Smooth muscle cell (in vitro differentiated cells): ENCODE measurements around the gene ICE2. TPM values are rescaled to one million over a fixed set of nuclear protein-coding genes. Genes with fewer than 3 reads are reported as not detected.

Source experiments
- DNase-seq: peaks from one replicate; lab custom pipeline; 2025; ENCODE audit not compliant: unreplicated experiment; lab: John Stamatoyannopoulos, UW
- H2AFZ ChIP-seq: fragments of 200-600 bp; sonication (generic); 2 replicates; pipeline ENCODE4 v1.6.0; 2016; ENCODE audit warnings: antibody characterized with exemption, low read depth, mild to moderate bottlenecking
- H3F3A ChIP-seq: fragments of 200-600 bp; sonication (generic); 2 replicates; pipeline ENCODE4 v1.6.0; 2017; ENCODE audit warnings: antibody characterized with exemption, low read depth
- H3K27ac ChIP-seq: fragments of 200-600 bp; sonication (generic); 2 replicates; pipeline ENCODE4 v1.5.1; 2016; ENCODE audit warnings: low read depth, mild to moderate bottlenecking
- H3K27me3 ChIP-seq: fragments of 200-600 bp; sonication (generic); 2 replicates; pipeline ENCODE4 v1.6.1; 2016; ENCODE audit warnings: low read depth, mild to moderate bottlenecking
- H3K36me3 ChIP-seq: fragments of 200-600 bp; sonication (generic); 2 replicates; pipeline ENCODE4 v1.5.1; 2016; ENCODE audit warnings: low read depth
- H3K4me1 ChIP-seq: fragments of 200-600 bp; sonication (generic); 2 replicates; pipeline ENCODE4 v1.5.1; 2016; ENCODE audit warnings: low read depth
- H3K4me2 ChIP-seq: fragments of 200-600 bp; sonication (generic); 2 replicates; pipeline ENCODE4 v1.6.0; 2016; ENCODE audit warnings: mild to moderate bottlenecking
- H3K4me3 ChIP-seq: fragments of 200-600 bp; sonication (generic); 2 replicates; pipeline ENCODE4 v1.5.1; 2016; ENCODE audit warnings: mild to moderate bottlenecking
- H3K79me2 ChIP-seq: fragments of 200-600 bp; sonication (generic); 2 replicates; pipeline ENCODE4 v1.6.0; 2016; ENCODE audit warnings: low read depth, mild to moderate bottlenecking
- H3K9ac ChIP-seq: fragments of 200-600 bp; sonication (generic); 2 replicates; pipeline ENCODE4 v1.6.0; 2016; ENCODE audit warnings: low read depth
- H3K9me3 ChIP-seq: fragments of 200-600 bp; sonication (generic); replicated peaks from 2 replicates; pipeline ENCODE4 v1.5.1; 2016; ENCODE audit warnings: low read depth
- H4K20me1 ChIP-seq: fragments of 200-600 bp; sonication (generic); 2 replicates; pipeline ENCODE4 v1.6.0; 2016; ENCODE audit warnings: low read depth
- CTCF ChIP-seq: fragments of 200-600 bp; sonication (generic); IDR thresholded peaks from 2 replicates; pipeline ENCODE4 v1.5.1; 2017; ENCODE audit warnings: borderline replicate concordance, mild to moderate bottlenecking, antibody characterized with exemption; ENCODE audit not compliant: insufficient read depth, poor library complexity, severe bottlenecking
- WGBS: methylation state at CpG from one replicate; pipeline ENCODE4 v1.1.7; 2016; ENCODE audit warnings: low lambda C conversion rate; 5-methylcytosine and 5-hydroxymethylcytosine counted together
- polyA plus RNA-seq: library from polyadenylated mRNA; unstranded; fragments of >200 nt; fragmentation: Nextera tagmentation; extraction: Ambion mirVana; gene quantifications from 2 replicates; pipeline ENCODE4 v1.2.1, GENCODE V29; 2016
- total RNA-seq: library from RNA; depleted of rRNA; stranded (reverse); fragments of >200 nt; gene quantifications from 2 replicates; pipeline ENCODE4 v1.2.3, GENCODE V29; 2014

The ICE2 gene
- total and polyA plus RNA-seq, 2 experiments from 2014 or later = 15.2 to 17.3 TPM

DNA sequence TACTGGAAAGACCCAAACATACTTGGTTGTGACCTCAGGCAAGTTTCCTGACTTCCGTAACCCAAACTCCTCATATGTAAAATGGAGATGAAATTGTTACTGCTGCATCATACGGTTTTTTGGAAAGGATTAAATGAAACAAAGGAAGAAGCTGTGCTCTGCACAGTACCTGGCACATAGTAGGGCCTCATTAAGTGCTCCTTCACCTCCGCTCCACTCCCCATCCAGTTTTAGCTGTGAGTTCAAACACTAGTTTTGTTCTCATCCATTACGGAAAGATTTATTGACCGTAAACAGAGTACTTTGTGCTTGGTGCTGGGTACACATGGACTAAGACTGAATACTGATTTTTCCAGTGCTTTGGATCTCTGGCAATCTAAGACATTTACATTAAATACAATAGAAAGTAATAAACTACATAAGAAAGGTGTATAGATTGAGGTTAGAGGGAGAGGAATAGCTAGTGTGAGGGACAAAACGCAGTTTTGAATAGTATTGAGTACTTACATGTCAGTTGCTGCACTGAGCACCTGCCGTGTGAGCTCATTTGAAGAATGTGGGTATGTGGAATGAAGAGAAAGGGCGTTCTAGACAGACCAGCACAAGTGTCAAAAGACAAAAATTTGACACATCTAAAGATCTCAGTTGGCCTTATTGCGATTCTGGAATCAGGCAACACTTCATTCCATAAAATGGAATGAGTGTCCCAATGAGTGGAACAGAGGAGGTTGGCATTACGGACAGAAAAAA, 594 bp upstream of the ICE2 start:
- 55% methylated on average over 10 of the region's 10 CpGs for WGBS
- H3K27me3 ChIP-seq = no peaks in the 10 kb centered on the region
- H3K27ac ChIP-seq = peak overlapping the region; percentile 90
- no peak for TF ChIP-seq CTCF
- H3K36me3 ChIP-seq = no peaks in the 10 kb centered on the region
- H3F3A ChIP-seq = peaks cover 4% of the 10 kb centered on the region
- H3K4me3 ChIP-seq = peak overlapping the region; percentile 63
- peak overlapping the region; percentile 88 for H3K4me2 ChIP-seq
- DNase-seq = no peak
- H3K79me2 ChIP-seq = peaks cover 21% of the 10 kb centered on the region
- no peaks in the 10 kb centered on the region for H4K20me1 ChIP-seq
- H2AFZ ChIP-seq = peak overlapping the region; percentile 87
- H3K9me3 ChIP-seq = no peaks in the 10 kb centered on the region
- H3K4me1 ChIP-seq = peaks cover 21% of the 10 kb centered on the region
- peak overlapping the region; percentile 59 for H3K9ac ChIP-seq

- no peak for DNase-seq
- Histone ChIP-seq H3K4me3 (peak overlapping the region; percentile 63), H3K27me3 (no peaks in the 10 kb centered on the region), H3K27ac (peak overlapping the region; percentile 90), H3K9ac (peak overlapping the region; percentile 89), H4K20me1 (no peaks in the 10 kb centered on the region), H3K79me2 (peaks cover 21% of the 10 kb centered on the region), H2AFZ (peak overlapping the region; percentile 78), H3K36me3 (no peaks in the 10 kb centered on the region), H3K4me1 (peaks cover 21% of the 10 kb centered on the region), H3F3A (peaks cover 4% of the 10 kb centered on the region), H3K4me2 (peak overlapping the region; percentile 88), H3K9me3 (no peaks in the 10 kb centered on the region)
- no peak for TF ChIP-seq CTCF
- 12% methylated on average over 9 of the region's 9 CpGs for WGBS
Observed at GRCh38 chr15:60477916-60478565, 901 bp downstream of the ICE2 start.

DNA sequence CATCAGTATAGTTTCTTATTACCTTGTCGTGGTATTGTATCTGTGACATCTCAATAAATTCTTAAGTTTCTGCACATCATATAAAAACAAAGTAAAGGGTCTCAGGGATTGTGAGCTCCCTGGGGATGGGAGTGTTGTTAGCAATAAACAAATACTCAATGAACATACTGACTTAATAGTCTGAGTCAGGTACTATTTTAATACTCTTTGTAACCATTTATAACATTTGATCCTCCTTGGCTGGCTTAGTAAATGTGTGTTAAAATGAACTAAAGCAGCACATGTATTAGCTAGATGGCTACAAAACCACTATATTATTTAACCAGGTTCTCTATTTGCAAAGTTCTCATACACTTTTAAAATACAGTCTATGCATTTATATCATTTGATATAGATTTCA, 1.8 kb downstream of the ICE2 start:
- H3K4me3 ChIP-seq = peak overlapping the region; percentile 63
- H3K9me3 ChIP-seq = no peaks in the 10 kb centered on the region
- H3K9ac ChIP-seq = peak overlapping the region; percentile 89
- peaks cover 21% of the 10 kb centered on the region for H3K4me1 ChIP-seq
- peak overlapping the region; percentile 90 for H3K27ac ChIP-seq
- no peak for DNase-seq
- H3K27me3 ChIP-seq = no peaks in the 10 kb centered on the region
- no peaks in the 10 kb centered on the region for H4K20me1 ChIP-seq
- 91% methylated on average over 1 of the region's 1 CpG for WGBS
- peaks cover 4% of the 10 kb centered on the region for H3F3A ChIP-seq
- peak overlapping the region; percentile 88 for H3K4me2 ChIP-seq
- peaks cover 27% of the 10 kb centered on the region for H3K79me2 ChIP-seq
- no peak for TF ChIP-seq CTCF
- no peak overlapping the region for H2AFZ ChIP-seq
- no peaks in the 10 kb centered on the region for H3K36me3 ChIP-seq
